Limb (tissue), 2 donors: Measurements from ENCODE around the gene MLF2.
"Not testable (repeated sequence)": the region's sequence is repeated elsewhere in the genome, so short reads cannot be mapped to it uniquely, and the experiment has no call there.

Experiments used
- DNase-seq, 2 donors: peaks; one replicate each; pipeline ENCODE4 v3.0.0-alpha.2; 2016; ENCODE audit errors: extremely low spot score in 2 of 2

Gene MLF2

GRCh38 chr12:6765634-6766581 is 13.0 kb upstream of the MLF2 start, which contains the start of gene PTMS:
TSS of gene PTMS (plus strand) at chr12:6766363. CDS start at chr12:6766706, 343 bp downstream.
- DNase-seq = peak; percentile 93 to 95

GRCh38 chr12:6765048-6765633 is 12.2 kb upstream of the MLF2 start:
- no peak for DNase-seq

GRCh38 chr12:6764011-6764828 is 11.3 kb upstream of the MLF2 start:
- DNase-seq = peak; percentile 94 to 97

GRCh38 chr12:6763380-6763779 is 10.4 kb upstream of the MLF2 start:
- no peak for DNase-seq

GRCh38 chr12:6759741-6760140 is 6.8 kb upstream of the MLF2 start:
- DNase-seq = no peak

GRCh38 chr12:6758506-6759095 is 5.7 kb upstream of the MLF2 start:
- DNase-seq = no peak

GRCh38 chr12:6757028-6757690 is 4.2 kb upstream of the MLF2 start:
- DNase-seq = no peak

- DNase-seq = no peak
These were observed 1.5 kb upstream of the MLF2 start for GRCh38 chr12:6754411-6754810.

- DNase-seq = no peak
These were observed 923 bp upstream of the MLF2 start for GRCh38 chr12:6753772-6754356.

GRCh38 chr12:6752167-6752920 is 597 bp downstream of the MLF2 start:
- peak; percentile 53 to 66 for DNase-seq

- DNase-seq = no peak
These were observed 1.2 kb downstream of the MLF2 start for GRCh38 chr12:6751767-6752166.

- no peak for DNase-seq
These were observed 2.4 kb downstream of the MLF2 start for GRCh38 chr12:6750506-6750905.

GRCh38 chr12:6748761-6749160 is 4.2 kb downstream of the MLF2 start:
- no peak for DNase-seq

- DNase-seq = no peak
These were observed 5.7 kb downstream of the MLF2 start for GRCh38 chr12:6747216-6747615.

- no peak for DNase-seq
These were observed 7.0 kb downstream of the MLF2 start for GRCh38 chr12:6745741-6746525.

- DNase-seq = not testable (repeated sequence)
These were observed 9.6 kb downstream of the MLF2 start for GRCh38 chr12:6743300-6743699.

- no peak for DNase-seq
These were observed 10.1 kb downstream of the MLF2 start for GRCh38 chr12:6742834-6743233.

GRCh38 chr12:6742080-6742479 is 10.9 kb downstream of the MLF2 start:
- not testable (repeated sequence) for DNase-seq

GRCh38 chr12:6736754-6737153 is 16.2 kb downstream of the MLF2 start:
- no peak for DNase-seq
